Fibroblast of the conjunctiva (primary cell): ENCODE results near the gene CPTP.

Experiments
- DNase-seq: peaks from one replicate; pipeline ENCODE4 v3.0.0-alpha.2; 2010; ENCODE audit warnings: low read depth

The CPTP gene

DNA sequence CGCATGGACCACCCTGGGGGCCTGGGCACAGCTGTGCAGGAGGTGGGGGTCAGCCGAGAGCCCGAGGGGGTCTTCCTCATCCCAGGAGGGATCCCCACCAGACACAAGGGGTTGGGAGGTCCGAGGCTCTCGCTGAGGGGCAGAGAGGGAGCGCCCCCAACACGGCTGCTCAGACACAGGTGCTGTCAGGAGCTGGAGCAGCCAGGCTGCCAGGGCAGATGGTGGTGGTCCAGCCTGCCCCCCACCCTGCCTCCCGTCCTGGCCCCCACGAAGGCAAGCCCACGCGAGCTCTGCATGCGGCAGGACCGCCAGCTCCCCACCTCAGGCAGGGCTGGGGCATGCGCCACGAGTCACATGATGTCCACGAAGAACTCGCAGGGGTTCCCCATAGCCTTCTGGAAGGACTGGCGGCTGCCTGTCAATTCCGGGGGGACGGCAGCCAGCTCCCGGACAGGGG, 11.2 kb downstream of the CPTP start:
- no peak for DNase-seq

DNA sequence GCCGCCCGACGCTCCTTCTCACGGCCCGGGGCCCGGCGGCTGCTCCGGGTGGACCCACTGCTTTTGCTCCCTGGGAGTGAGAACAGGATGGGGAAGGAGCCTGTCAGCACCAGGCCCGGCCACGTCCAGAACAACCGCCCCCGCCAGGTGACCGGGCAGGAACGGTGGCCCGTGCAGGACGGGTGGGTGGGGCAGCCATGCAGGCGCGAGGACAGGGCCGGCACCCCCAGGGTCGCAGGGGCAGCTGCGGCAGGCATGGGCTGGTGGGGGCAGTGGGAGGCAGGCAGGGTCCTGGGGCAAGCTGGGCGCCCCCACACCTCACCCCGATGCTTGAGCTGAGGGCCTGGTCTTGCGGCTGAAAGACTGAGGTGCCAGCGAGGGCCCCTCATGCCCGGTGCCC, 11.8 kb downstream of the CPTP start:
- DNase-seq, result no peak

DNA sequence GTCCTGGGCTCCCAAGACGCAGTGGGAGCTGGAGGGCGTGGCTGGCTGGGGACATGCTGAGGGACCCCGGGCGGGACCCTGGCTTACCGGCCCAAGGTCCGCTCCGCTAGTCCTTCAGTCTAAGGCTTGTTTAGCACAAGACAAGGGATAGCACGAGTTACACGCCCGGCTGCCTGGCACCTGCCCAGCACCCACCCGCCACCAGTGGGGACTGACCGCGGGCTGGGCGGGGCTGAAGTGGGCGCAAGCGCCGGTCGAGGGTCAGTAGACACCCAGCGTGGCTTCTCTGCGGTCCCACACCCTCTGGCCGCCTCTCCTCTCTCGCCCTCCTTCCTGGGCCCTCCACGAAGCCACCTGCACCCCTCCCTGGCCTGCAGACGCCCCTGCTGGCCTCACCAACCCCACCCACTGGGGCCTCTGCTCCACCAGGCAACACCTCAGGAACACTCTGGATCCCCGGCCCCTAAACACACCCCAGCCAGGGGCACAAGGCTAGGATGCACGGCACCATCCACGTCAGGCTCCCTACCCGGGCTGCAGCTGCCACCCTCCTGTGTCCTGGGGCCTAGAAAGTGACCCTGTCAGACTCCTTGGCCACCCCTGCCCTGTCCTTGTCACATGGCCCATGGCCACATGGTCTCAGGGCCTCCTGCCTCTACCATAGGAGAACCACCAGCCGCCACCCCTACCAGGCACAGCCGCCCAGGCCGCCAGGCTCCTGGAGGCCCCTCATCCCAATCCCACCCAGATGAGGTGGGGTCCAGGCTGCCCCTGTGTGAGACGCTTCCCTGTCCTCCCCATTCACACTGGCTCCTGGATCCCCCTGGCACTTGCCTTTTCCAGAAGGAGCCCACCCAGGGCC, 12.6 kb downstream of the CPTP start:
- DNase-seq, result no peak

GRCh38 chr1:1337793-1338147, 13.2 kb downstream of the CPTP start:
- no peak for DNase-seq

GRCh38 chr1:1338278-1338677, 13.7 kb downstream of the CPTP start:
- DNase-seq, result no peak

DNA sequence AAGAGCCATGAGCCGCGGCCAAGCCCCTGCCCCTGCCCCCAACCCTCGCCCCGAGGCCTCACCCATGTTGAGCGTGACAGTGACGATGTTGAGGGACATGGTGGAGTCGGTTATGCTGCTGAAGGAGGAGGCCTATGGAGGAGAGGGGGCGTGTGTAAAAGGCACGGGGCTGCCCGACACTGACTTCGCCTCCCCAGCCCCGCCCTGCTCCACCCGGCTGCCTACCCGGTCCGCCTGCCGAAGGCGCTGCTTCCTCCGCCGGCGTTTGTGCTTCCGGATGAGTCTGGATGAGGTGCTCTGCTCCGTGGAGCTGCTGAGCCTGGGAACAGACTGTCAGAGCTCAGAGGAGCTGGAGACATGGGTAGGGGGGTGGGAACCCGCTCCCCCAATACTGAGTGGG, 15.6 kb downstream of the CPTP start:
- no peak for DNase-seq

- DNase-seq, result no peak
Observed at GRCh38 chr1:1340791-1341548, 16.4 kb downstream of the CPTP start.

GRCh38 chr1:1341549-1342021, 17.0 kb downstream of the CPTP start:
- no peak for DNase-seq

DNA sequence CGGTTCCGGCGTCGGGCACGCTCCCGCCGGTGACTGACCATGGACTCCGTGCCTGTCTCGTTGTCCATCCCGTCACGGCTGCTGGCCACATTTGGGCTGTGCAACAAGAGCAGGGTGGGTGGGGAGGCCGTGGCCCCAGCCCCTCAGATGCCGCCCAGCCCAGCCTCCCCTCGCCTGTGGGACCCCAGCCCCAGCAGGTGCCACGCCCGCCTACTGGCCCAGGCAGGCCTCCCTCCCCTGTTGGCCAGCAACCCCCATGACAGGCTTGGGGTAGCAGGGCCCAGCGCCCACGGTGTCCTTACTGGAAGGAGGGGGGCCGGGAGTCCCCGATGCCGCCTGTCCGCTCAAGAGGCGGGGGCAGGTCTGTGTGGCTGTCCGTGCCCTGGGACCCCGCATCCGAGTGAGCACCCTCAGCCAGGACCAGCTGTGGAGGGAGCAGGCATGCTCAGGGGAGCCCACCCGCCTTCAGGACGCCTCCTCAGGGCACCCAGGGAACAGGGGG, 17.5 kb downstream of the CPTP start:
- DNase-seq, result no peak

GRCh38 chr1:1342584-1343115, 18.0 kb downstream of the CPTP start:
- no peak for DNase-seq

DNA sequence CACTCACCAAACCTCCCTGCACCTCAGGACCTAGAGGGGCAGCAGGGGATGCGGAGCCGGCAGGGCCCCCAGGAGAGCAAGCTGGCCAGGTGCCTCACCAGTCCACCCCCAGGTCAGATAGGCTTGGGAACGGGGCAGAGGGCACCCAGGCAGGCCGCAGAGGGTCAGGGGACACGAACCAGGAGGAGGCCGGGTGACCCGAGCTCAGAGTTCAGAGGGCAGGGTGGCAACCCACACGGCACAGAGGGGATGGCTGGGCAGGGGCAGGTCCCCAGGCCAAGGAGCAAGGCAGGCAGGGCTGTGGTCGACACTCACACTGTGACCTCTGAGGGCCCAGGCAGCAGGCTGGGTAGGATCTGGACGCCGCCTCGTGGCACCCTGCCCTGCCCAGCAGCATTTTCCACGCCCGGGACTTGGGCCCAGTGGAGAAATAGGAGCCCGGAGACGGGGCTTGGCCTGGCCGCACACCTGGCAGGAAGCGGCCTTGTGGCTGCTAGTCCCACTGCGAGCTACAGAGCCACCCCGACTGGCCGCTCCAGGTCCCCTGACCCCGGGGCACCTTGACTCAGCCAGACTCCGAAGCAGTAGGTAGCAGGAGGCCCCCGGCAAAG, 19.3 kb downstream of the CPTP start:
- DNase-seq, result no peak

DNA sequence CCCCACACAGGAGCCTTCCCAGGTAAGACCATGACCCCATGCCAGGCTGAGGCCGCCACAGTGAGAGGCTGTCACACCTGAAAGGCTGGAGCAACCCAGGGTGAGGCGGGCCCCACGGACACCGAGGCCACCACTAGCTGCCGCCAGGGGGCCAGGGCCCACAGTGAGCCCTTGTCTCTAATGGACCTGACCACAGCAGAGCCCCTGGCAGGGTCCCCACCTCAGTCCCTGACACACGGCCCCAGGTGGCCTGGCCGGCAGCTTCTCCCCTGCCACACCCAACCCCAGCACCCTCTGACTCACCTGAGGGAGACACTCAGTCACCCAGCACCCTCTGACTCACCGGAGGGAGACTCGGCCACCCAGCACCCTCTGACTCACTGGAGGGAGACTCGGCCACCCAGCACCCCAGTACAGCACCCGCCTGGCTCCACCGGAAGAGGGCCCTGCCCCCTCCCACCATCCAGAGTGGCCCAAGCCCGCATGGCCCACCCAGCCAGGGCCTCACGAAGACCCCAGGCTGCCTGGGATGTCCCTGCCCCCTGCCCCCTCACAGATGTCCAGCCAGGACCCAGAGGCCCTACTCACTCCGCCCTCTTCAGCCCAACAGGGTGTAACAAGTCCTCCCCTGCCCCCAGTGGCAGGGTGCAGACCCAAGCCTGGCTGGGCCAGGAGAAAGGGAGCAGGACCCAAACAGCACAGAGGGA, 20.2 kb downstream of the CPTP start:
- DNase-seq, result no peak

- DNase-seq, result no peak
Observed at GRCh38 chr1:1345384-1345783, 20.8 kb downstream of the CPTP start.

GRCh38 chr1:1345860-1346500, 21.4 kb downstream of the CPTP start:
- DNase-seq, result no peak

DNA sequence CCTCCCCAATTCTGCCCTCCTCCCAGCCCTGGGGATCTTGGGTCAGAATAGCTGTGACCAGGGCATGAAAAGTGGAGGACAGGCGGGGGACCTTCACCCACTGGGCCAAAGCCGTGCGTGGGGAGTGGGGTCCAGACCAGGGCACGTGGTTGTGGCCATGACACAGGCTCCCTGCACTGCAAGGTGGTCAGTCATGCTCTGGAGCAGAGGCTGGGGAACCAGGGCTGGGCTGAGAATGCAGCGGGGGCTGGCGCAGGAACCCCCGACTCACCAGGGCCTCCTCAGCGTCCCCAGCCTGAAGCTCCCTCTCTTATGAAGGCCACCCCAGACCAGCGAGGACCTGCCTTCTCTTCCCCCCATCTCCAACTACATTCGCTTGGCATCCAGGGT, 21.9 kb downstream of the CPTP start:
- DNase-seq, result no peak

- DNase-seq, result no peak
Observed at GRCh38 chr1:1347026-1347595, 22.5 kb downstream of the CPTP start.

- DNase-seq, result no peak
Observed at GRCh38 chr1:1347663-1348419, 23.2 kb downstream of the CPTP start.

DNA sequence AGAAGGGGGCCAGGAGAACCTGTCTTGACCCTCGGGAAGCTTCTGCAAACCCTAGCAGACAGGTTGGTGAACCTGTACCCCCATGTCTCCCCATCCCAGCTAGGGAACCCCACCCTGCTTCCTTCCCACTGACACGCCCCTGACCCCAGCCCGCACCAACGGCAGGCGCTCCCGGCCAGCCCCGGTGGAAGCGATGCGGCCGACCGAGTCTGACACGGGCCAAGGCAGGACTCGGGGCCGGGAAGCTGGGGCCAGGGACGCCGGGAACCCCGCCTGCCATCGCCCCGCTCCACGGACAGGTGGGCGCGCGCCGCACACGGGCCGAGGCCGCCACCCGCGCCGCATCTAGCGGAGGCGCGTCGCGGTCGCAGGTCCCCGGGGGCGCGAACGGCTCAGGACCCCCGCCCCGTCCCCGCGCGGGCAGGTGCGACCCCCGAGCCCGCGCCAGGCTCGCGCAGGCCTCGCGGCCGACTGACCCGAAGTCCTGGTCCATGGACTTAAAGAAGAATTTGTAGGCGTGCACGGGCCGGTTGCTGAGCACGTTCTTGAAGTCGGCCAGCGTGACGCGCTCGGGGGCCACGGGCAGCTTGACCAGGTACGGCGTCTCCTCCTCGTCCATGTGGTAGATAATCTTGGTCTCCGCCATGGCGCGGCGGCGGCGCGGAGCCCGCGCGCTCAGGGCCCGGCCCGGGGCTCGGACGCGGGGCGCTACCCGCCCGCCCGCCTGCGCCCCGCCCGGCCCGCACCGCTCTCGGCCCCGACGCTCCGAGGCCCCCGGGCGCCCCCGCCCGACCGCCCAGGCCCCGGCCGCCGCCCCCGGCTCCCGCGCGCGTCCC, 24.0 kb downstream of the CPTP start:
- DNase-seq, result no peak
